ENCODE results near the gene ABCA1.

The ABCA1 gene

DNA sequence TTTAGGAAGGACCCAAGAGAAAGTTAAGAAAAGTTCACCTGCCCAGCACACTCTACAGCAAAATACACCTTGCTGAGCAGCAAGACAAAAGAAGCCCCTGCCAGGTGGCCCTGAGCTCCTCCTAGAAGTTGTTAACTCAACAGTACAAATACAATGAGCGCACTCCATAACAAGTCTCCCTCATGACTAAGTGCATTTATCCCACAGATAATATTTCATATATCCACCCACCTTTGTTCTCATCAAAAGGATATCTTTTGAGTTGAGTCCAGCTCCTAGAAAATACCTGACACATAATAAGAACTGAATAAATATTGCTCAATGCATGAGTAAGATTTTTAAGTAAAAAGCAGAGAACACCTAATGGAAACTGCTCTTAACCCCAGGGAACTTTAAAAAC is 73.3 kb downstream of the ABCA1 start:
- no peak for ATAC-seq
- Mint-ChIP-seq H3K4me3 (no peak overlapping the region), H3K4me1 (peaks cover 6% of the 10 kb centered on the region), H3K9me3 (no peaks in the 10 kb centered on the region), H3K36me3 (peaks cover 14% of the 10 kb centered on the region), H3K27ac (no peak overlapping the region)
- DNase-seq (ENCODE audit: low spot score in 2 of 2): no peak

DNA sequence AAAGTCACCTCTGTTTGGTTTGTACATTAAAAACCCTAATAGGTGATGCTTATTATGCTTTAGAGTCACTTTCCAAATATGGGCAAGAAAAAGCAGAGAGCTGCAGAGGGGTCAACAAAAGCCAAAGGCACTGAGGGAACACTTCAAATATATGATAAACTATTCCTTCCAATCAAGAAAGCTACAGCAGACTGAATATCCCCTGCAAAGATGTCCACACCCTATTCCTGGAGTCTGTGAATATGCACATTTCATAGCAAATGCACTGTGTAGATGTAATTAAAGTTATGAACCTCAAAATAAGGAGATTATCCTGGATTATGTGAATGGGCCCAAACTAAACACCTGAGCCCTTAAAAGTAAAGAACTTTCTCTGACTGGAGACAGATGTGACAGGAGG is 74.3 kb downstream of the ABCA1 start:
- Mint-ChIP-seq H3K36me3 (peaks cover 14% of the 10 kb centered on the region), H3K9me3 (no peaks in the 10 kb centered on the region), H3K4me1 (peaks cover 6% of the 10 kb centered on the region), H3K27ac (no peak overlapping the region), H3K4me3 (no peak overlapping the region)
- DNase-seq (ENCODE audit: low spot score in 2 of 2) (no peak), ATAC-seq (no peak)

DNA sequence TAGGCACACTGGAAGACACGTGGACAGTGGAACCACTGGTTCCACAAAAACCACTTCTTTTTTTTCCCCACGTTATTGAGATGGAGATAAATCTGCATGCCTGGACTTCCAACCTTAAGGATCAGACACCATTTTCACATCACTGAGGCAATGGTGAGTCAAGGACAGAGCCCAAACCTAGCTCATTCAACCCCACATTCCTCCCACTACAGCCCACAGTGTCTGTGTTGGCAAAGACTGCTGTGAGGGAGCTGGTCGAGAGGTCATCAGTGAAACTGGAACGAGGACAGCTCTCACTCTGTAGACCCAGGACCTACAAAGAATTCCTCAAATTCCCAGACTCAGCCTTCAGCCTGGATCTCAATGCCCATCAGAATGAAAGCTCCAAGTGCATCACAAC is 74.8 kb downstream of the ABCA1 start:
- DNase-seq (ENCODE audit: low spot score in 2 of 2): no peak
- Mint-ChIP-seq H3K4me3 (no peak overlapping the region), H3K27ac (peak overlapping the region; percentile 54), H3K4me1 (peaks cover 6% of the 10 kb centered on the region), H3K9me3 (no peaks in the 10 kb centered on the region), H3K36me3 (peaks cover 14% of the 10 kb centered on the region)
- ATAC-seq: no peak

- no peak overlapping the region for H3K4me3 Mint-ChIP-seq
- no peak for ATAC-seq
- DNase-seq (ENCODE audit: low spot score in 2 of 2): no peak
- no peak overlapping the region for H3K27ac Mint-ChIP-seq
- peaks cover 6% of the 10 kb centered on the region for H3K4me1 Mint-ChIP-seq
- peaks cover 13% of the 10 kb centered on the region for H3K36me3 Mint-ChIP-seq
- no peaks in the 10 kb centered on the region for H3K9me3 Mint-ChIP-seq
These were observed 76.4 kb downstream of the ABCA1 start for GRCh38 chr9:104851546-104851920.

DNA sequence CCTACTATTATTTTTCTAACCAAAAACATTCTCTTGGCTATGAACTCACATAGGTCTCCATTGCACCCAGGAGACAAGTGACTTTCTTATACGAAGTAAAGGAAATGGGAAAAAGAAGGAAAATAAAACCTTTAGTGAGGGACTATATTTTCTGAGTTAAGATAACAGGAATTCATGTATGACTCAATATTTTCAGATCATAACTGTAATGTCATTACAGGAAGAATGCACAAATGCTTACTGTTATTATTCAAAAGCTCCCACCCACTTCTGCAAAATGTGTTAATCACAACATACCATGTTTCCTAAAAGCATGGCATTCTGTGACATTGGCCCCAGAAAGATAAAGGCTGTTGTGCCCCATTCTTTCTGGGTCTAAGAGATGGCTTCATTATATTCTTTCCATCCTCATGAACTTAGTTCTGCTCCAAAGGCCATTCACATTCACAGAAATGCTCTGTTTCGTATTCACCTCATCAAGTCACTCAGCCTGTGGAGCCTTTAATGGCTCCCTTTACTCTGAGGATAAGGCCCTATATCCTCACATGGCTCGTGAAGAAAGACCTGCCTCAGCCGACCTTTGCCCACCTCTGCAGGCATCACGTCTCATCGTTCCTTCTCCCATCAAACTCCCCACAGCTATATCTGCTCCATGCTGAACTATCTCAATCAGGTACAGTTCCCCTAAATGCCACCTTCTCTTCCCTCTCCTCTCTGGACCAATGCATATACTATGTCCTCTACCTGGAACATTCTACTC is 77.0 kb downstream of the ABCA1 start:
- peaks cover 6% of the 10 kb centered on the region for H3K4me1 Mint-ChIP-seq
- no peak overlapping the region for H3K4me3 Mint-ChIP-seq
- DNase-seq (ENCODE audit: low spot score in 2 of 2) (no peak), ATAC-seq (no peak)
- H3K27ac Mint-ChIP-seq: no peak overlapping the region
- no peaks in the 10 kb centered on the region for H3K9me3 Mint-ChIP-seq
- H3K36me3 Mint-ChIP-seq: peaks cover 9% of the 10 kb centered on the region

DNA sequence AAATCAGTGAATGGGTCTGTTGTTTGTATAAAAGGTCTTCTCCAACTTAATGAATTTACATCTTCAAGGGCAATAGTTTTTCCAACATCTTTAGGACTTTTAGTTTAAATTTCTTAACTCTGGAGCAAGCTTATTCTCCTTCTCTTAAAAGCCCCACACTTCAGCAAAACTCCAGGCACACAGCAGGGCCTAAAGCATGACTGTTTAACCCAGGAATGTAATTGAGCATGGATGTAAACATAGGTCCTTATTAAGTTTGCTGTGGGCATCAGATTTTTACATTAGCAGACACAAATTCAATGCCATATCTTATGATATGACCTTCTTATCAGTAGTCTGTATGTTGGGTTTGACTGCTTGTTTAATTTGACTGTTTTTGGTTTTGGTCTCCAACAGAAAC is 78.9 kb downstream of the ABCA1 start:
- H3K9me3 Mint-ChIP-seq: no peaks in the 10 kb centered on the region
- no peak for DNase-seq (ENCODE audit: low spot score in 2 of 2)
- no peak for ATAC-seq
- peaks cover 6% of the 10 kb centered on the region for H3K4me1 Mint-ChIP-seq
- no peaks in the 10 kb centered on the region for H3K36me3 Mint-ChIP-seq
- H3K4me3 Mint-ChIP-seq: no peak overlapping the region
- no peak overlapping the region for H3K27ac Mint-ChIP-seq

- H3K36me3 Mint-ChIP-seq: no peaks in the 10 kb centered on the region
- H3K9me3 Mint-ChIP-seq: no peaks in the 10 kb centered on the region
- H3K4me1 Mint-ChIP-seq: no peaks in the 10 kb centered on the region
- no peak for ATAC-seq
- H3K27ac Mint-ChIP-seq: no peak overlapping the region
- H3K4me3 Mint-ChIP-seq: no peak overlapping the region
- no peak for DNase-seq (ENCODE audit: low spot score in 2 of 2)
These were observed 83.2 kb downstream of the ABCA1 start for GRCh38 chr9:104844710-104845109.

GRCh38 chr9:104843644-104844240 is 84.2 kb downstream of the ABCA1 start:
- no peak for DNase-seq (ENCODE audit: low spot score in 2 of 2)
- H3K27ac Mint-ChIP-seq: peak overlapping the region; percentile 55
- no peak for ATAC-seq
- H3K4me1 Mint-ChIP-seq: no peaks in the 10 kb centered on the region
- no peaks in the 10 kb centered on the region for H3K36me3 Mint-ChIP-seq
- no peaks in the 10 kb centered on the region for H3K9me3 Mint-ChIP-seq
- no peak overlapping the region for H3K4me3 Mint-ChIP-seq

DNA sequence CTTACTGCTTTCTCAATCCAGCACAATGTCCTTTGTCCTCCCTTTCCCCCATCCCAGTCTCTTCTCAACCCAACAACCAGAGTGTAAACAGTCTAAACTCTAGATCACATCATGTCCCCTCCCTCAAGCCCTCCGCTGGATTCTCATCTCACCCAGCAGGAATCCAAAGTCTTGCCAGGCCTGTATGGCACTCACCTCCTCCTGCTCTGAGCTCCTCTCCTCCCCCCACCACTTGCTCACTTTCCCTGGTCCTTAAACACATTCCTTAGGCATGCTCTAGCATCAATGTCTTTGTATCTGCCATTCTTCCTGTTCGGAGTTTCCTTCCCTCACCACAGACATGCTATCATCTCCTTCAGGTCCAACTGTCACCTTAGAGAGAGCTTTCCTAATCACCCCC is 85.3 kb downstream of the ABCA1 start:
- Mint-ChIP-seq H3K4me3 (no peak overlapping the region), H3K27ac (peak overlapping the region; percentile 55)
- DNase-seq (ENCODE audit: low spot score in 2 of 2): no peak

DNA sequence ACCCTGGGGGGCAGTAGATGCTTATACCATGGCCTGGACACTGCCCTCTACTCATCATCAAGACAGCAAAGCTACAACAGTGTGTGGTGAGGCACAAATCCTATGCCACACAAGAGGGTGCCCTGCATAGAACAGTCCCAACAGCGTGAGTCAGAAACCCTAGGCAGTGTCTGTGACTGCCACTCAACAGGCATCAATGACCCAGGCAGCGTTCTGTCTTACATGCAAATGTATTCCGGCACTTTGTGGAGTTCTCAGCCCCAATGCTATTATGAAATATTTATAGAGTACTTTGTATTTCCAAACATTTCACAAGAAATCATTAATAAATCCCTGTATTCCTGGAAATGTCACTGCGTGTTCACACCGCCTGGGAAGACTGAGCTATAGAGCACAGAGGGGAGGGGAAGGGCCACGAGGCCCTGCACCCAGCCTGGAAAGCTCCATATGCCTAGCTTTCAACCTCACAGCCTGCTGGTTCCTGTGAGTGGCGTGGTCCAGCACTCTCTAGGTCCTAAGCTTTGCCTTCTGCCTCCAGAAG is 86.3 kb downstream of the ABCA1 start:
- Mint-ChIP-seq H3K4me3 (no peak overlapping the region), H3K9me3 (no peaks in the 10 kb centered on the region), H3K36me3 (no peaks in the 10 kb centered on the region), H3K4me1 (no peaks in the 10 kb centered on the region), H3K27ac (no peak overlapping the region)
- DNase-seq (ENCODE audit: low spot score in 2 of 2) (no peak), ATAC-seq (peak; percentile 19)

More for the DNA sequence above, 85.3 kb downstream of the ABCA1 start:
- Mint-ChIP-seq H3K36me3 (no peaks in the 10 kb centered on the region), H3K9me3 (no peaks in the 10 kb centered on the region), H3K4me1 (no peaks in the 10 kb centered on the region)
- no peak for ATAC-seq

- Mint-ChIP-seq H3K36me3 (no peaks in the 10 kb centered on the region), H3K27ac (no peak overlapping the region), H3K9me3 (no peaks in the 10 kb centered on the region), H3K4me1 (no peaks in the 10 kb centered on the region), H3K4me3 (no peak overlapping the region)
- ATAC-seq: no peak
- DNase-seq (ENCODE audit: low spot score in 2 of 2): no peak
These were observed 89.0 kb downstream of the ABCA1 start for GRCh38 chr9:104838958-104839357.

DNA sequence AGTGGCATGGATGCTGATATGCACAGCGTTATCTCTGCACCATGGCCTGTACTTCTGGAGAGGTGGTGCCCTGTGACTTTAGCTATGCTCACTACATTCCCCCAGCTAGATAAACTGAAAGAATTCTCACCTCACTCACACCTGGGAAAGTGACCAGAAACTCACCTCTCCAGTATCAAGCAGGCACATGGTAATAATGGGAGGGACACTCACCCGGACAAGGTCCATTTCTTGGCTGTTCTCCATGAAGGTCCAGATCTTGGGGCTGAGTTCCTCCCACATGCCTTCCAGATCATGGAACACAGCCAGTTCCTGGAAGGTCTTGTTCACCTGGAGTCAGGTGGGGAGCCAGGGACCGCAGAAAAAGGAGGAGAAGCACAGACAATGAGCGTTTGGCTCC is 91.2 kb downstream of the ABCA1 start:
- ATAC-seq: no peak
- peaks cover 3% of the 10 kb centered on the region for H3K36me3 Mint-ChIP-seq
- H3K4me1 Mint-ChIP-seq: no peaks in the 10 kb centered on the region
- H3K4me3 Mint-ChIP-seq: no peak overlapping the region
- H3K9me3 Mint-ChIP-seq: no peaks in the 10 kb centered on the region
- DNase-seq (ENCODE audit: low spot score in 2 of 2): no peak
- no peak overlapping the region for H3K27ac Mint-ChIP-seq

DNA sequence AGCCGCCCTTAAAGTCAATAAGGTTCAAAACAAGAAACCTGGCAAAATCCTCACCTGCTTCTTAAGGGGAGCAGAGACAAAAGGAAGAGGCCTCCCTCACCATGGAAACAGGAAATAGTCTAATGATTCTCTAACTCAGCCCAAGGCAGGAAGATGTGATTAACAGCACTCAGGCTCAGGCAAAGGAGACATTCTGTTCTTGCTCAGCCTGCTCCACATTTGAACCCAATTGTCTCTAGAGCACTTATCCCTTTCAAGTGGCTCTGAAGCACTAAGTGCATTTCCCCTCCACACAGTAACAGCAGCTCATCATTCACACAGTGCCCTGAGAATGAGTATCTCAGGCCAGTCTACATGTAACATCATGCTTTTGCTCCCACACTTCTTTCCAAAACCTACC is 91.7 kb downstream of the ABCA1 start:
- Mint-ChIP-seq H3K9me3 (no peaks in the 10 kb centered on the region), H3K27ac (no peak overlapping the region), H3K4me1 (no peaks in the 10 kb centered on the region), H3K36me3 (peaks cover 9% of the 10 kb centered on the region), H3K4me3 (no peak overlapping the region)
- DNase-seq (ENCODE audit: low spot score in 2 of 2): no peak
- no peak for ATAC-seq

GRCh38 chr9:104835161-104835560 is 92.8 kb downstream of the ABCA1 start:
- Mint-ChIP-seq H3K4me3 (no peak overlapping the region), H3K4me1 (no peaks in the 10 kb centered on the region), H3K27ac (no peak overlapping the region), H3K9me3 (no peaks in the 10 kb centered on the region), H3K36me3 (peaks cover 19% of the 10 kb centered on the region)
- no peak for ATAC-seq
- DNase-seq (ENCODE audit: low spot score in 2 of 2): no peak

GRCh38 chr9:104833696-104834095 is 94.3 kb downstream of the ABCA1 start:
- no peak for DNase-seq (ENCODE audit: low spot score in 2 of 2)
- no peak overlapping the region for H3K4me3 Mint-ChIP-seq
- no peaks in the 10 kb centered on the region for H3K4me1 Mint-ChIP-seq
- peaks cover 26% of the 10 kb centered on the region for H3K36me3 Mint-ChIP-seq
- H3K9me3 Mint-ChIP-seq: no peaks in the 10 kb centered on the region
- H3K27ac Mint-ChIP-seq: no peak overlapping the region
- ATAC-seq: no peak

DNA sequence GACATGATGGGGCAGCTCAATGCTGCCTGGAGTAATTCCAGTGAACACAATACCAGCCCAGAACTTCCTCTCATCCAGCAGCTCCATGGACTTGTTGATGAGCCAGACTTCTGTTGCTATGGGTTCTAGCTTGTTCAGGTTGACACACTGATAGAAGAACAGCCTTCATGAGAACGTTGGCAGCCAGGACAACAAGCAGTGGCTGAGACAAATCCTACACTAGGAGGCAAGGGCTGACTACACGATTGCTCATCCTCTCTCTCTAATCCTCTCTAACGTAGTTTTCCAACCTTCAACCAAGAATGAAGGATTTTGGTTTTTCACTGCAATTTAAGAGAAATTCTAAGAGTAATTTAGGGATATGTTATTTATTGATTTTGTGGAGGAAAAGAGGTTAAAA is 96.3 kb downstream of the ABCA1 start:
- Mint-ChIP-seq H3K9me3 (no peaks in the 10 kb centered on the region), H3K36me3 (peaks cover 26% of the 10 kb centered on the region), H3K4me1 (no peaks in the 10 kb centered on the region), H3K4me3 (no peak overlapping the region), H3K27ac (no peak overlapping the region)
- ATAC-seq: no peak
- no peak for DNase-seq (ENCODE audit: low spot score in 2 of 2)

Data from stimulated activated effector memory CD8-positive, alpha-beta T cell treated with anti-CD3 and anti-CD28 coated beads, Interleukin-12 subunit alpha, Interleukin-12 subunit beta, amount 100 ng/mL, for 72 hours (primary cell).